HG03066 (cell line): ENCODE measurements around the gene FAF1.

Source experiments
- ATAC-seq: cut with Tn5 transposase; IDR thresholded peaks from one replicate; pipeline ENCODE4 v1.9.1; 2021; ENCODE audit warnings: low read depth; ENCODE audit not compliant: unreplicated experiment

Gene FAF1

GRCh38 chr1:50393522-50394120 is 566.4 kb downstream of the FAF1 start:
- ATAC-seq: no peak
